Measurements from ENCODE around the gene PRDX6.
A peak's percentile ranks its signal among the peaks of the same experiment; 100 is the strongest.
"Not testable (repeated sequence)": the region's sequence is repeated elsewhere in the genome, so short reads cannot be mapped to it uniquely, and the experiment has no call there.

Gene PRDX6

GRCh38 chr1:173469656-173470055, 7.5 kb upstream of the PRDX6 start:
- DNase-seq = no peak

- no peak for DNase-seq
These were observed 6.5 kb upstream of the PRDX6 start for GRCh38 chr1:173470608-173471007.

GRCh38 chr1:173473599-173474011, 3.5 kb upstream of the PRDX6 start:
- DNase-seq = no peak

- DNase-seq = no peak
These were observed 2.9 kb upstream of the PRDX6 start for GRCh38 chr1:173474097-173474779.

- DNase-seq = not testable (repeated sequence)
These were observed 2.2 kb upstream of the PRDX6 start for GRCh38 chr1:173474780-173475421.

GRCh38 chr1:173475564-173476196, 1.5 kb upstream of the PRDX6 start:
- DNase-seq = no peak

GRCh38 chr1:173476197-173476664, 904 bp upstream of the PRDX6 start:
- peak; percentile 3 for DNase-seq

- DNase-seq = peak; percentile 62
These were observed 360 bp upstream of the PRDX6 start for GRCh38 chr1:173476665-173477285.

- no peak for DNase-seq
These were observed 1.0 kb downstream of the PRDX6 start for GRCh38 chr1:173478094-173478674.

- DNase-seq = no peak
These were observed 2.5 kb downstream of the PRDX6 start for GRCh38 chr1:173479649-173480048.

GRCh38 chr1:173481195-173481772, 4.1 kb downstream of the PRDX6 start:
- no peak for DNase-seq

- DNase-seq = no peak
These were observed 5.5 kb downstream of the PRDX6 start for GRCh38 chr1:173482683-173483082.

- DNase-seq = no peak
These were observed 7.1 kb downstream of the PRDX6 start for GRCh38 chr1:173484276-173484675.

- no peak for DNase-seq
These were observed 8.3 kb downstream of the PRDX6 start for GRCh38 chr1:173485401-173485800.

- DNase-seq = no peak
These were observed 10.9 kb downstream of the PRDX6 start for GRCh38 chr1:173488001-173488400.

- no peak for DNase-seq
These were observed 12.0 kb downstream of the PRDX6 start for GRCh38 chr1:173489149-173489600.

GRCh38 chr1:173489929-173490328, 12.8 kb downstream of the PRDX6 start:
- DNase-seq = no peak

GRCh38 chr1:173491508-173491907, 14.4 kb downstream of the PRDX6 start:
- no peak for DNase-seq

GRCh38 chr1:173493125-173493524, 16.0 kb downstream of the PRDX6 start:
- DNase-seq = not testable (repeated sequence)

- no peak for DNase-seq
These were observed 18.6 kb downstream of the PRDX6 start for GRCh38 chr1:173495609-173496267.

GRCh38 chr1:173496757-173497320, 19.7 kb downstream of the PRDX6 start:
- DNase-seq = no peak

- no peak for DNase-seq
These were observed 22.6 kb downstream of the PRDX6 start for GRCh38 chr1:173499729-173500128.

Measured in NCI-H1417 treated with DMSO at 0.1 percent for 48 hours (cell line).